DMS 273 treated with DMSO at 0.1 percent for 48 hours (cell line): Measurements from ENCODE around the gene VMA21.
A peak's percentile ranks its signal among the peaks of the same experiment; 100 is the strongest.

Experiments used
- DNase-seq: peaks from one replicate; lab custom pipeline; 2025; lab: John Stamatoyannopoulos, UW

VMA21 gene, protein sequence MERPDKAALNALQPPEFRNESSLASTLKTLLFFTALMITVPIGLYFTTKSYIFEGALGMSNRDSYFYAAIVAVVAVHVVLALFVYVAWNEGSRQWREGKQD

DNA sequence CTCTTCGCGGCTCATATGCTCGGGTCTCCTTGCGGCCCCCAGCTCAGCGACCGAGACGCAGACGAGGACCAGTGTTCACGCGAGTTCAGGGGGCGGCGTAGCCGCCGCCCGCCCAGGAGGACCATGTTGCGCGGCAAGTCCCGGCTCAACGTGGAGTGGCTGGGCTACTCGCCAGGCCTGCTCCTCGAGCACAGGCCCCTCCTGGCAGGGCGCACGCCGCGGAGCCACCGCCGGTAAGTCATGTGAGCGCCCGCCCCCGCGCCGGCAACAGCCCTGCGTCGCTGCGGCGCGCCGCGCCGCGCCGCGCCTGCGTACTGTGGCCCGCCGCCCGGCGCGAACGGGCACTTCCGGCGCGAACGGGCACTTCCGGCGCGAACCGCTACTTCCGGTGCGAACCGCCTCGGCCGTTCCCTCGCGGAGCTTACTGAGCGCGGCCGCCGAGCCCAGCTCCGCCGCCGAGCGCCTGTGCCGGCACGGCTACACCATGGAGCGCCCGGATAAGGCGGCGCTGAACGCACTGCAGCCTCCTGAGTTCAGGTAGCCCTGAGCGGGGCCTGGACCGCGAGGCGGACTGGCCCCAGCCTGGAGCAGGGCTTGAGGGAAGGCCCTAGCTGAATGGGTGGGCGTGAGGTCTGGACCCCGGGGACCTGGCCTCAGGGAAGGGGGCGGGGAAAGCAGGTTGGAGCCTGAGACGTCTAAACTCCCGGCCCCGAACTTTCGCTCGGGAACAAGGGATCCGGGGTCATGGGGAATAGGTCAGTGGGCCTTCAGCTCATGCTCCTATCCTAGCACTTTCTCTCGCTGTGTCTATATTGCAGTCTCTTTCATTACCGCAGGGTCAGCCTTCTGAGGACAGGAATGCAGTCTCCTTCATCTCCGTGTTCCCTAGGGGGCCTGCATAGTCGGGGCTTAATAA lies at the start of gene VMA21:
TSS of gene VMA21 (plus strand) at position 382 of the 916 bp plus-strand sequence. CDS start at position 485, 103 bp downstream.
- DNase-seq = peak; percentile 72

DNA sequence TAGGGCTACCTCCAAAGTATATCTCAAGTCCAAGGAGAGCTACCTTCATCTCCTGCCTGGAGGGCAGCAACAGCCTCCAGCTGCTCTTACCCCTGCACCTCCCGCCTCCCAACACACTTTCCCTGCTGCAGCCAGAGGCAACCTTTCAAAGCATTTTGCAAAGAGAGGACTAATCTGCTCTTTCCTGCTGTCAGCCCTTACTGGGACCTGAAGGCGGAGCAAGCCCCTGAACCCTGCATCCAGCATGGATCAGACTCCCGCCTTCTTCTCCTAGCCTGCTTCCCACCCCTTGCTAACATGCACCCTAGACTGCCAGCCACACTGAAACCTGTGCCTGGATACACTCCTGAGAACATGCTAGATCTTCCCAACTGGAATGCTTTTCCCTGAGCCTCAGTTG lies 37.7 kb upstream of the VMA21 start:
- DNase-seq = no peak

DNA sequence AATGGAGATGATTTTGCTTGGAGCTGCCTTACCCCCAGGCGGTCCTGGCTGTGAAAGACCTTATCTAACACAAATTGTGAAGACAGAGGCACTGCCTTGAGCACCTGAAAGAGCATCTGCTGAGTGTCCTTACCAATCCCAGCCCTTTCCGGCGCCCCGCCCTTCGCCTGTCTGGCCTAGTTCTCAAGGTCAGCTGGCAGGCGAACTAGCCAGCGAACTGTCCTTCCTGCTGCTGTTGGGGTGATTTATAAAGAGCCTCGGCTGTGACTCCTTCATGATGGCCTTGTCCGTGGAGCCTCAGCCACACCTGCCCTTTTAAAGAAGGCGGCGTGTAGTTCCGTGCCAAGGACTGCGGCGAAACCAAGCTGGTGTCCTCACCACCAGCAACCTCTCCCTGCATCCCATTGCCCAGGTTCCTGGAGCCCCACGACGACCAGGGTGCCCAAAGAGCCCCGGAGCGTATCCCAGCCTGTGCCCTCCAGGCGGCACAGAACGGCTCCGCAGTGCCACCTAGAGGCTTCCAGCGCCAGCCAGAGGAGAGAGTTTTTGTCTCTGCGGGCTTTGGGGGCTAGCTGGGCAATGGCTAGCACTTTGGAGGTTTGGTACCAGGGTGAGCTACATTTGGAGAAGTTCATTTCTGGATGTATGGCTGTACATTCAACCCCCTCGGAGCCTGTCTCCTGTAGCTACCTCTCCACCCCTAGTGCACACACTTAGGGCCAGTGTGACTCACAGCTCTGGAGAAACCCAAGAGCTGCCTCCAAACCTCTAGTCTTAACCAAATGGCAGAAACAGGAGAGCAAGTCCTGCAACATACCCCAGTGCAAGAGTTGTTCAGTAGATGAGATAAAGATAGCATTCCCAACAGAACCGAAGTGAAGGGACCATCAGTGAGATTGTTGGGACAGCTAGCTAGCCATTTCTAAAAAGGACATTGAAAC lies 36.8 kb upstream of the VMA21 start:
- no peak for DNase-seq

DNA sequence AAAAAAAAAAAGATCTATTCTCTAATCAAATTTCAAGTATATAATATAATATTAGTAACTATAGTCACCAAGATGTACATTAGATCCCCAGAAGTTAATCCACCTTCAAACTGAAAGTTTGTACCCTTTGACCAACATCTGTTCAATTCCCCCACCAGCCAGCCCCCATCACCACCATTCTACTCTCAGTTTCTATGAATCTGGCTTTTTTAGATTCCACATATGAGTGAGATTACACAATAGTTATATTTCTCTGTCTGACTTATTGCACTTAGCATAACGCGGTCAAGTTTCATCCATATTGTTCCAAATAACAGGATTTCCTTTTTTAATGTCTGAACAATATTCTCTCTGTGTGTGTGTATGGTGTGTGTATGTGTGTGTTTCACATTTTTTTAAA lies 33.7 kb upstream of the VMA21 start:
- no peak for DNase-seq

DNA sequence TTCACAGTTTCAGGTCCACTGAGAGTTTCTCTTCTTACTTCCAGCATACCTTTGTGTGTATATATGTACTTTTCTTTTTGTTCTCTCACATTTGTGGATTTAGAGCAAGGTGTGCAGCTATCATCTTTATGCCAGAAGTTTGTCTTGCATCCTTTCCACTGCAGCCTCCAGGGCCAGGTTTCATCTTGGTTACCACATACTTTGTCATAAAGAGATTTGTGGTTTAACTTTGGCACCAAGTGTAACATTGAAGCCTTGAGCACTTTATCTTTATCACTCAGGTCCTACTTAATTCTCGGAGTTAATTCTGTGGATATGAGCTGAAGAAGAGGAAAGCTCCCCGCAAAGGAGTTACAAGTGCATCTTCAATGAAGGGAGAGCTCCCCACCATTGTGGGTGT lies 31.4 kb upstream of the VMA21 start:
- DNase-seq = no peak

DNA sequence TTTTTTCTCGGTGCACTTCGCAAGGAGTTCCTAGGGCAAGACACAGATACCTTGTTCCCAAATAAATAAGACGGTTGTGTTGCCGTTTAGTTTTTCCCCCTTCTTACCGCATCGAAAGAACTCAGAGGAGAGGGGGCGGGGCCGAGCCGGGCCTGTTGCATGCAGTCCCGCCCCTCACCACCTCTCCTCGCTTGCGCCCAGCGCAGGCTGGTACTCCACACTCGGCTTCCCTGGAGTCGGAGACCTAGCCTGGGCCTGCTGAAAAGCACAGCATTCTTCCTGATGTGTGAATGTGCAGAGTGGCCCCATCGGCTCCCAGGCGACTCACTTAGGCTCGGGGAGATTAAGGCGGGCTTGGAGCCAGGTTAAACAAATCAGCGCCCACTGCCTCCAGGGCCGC lies 26.1 kb upstream of the VMA21 start:
- no peak for DNase-seq

DNA sequence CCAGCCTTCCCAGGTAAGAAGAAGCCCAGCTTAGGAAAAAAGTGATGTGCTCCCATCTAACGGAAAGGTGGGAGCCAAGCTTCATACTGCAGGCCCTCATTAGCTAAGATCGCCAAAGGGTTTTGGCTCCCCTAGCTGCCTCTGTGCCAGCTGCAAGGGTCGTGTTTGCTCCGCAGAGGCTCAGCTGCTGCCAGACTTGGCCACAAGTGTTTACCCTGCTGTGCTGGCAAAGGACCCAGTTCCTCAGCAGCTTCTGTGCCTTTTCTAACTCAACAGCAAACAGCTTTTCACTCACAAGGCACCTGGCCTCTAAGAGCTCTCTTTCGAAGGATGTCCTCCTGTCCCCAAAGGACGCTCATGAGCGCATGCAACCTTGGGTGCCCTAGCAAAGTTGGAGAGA lies 12.2 kb upstream of the VMA21 start:
- DNase-seq = peak; percentile 32

DNA sequence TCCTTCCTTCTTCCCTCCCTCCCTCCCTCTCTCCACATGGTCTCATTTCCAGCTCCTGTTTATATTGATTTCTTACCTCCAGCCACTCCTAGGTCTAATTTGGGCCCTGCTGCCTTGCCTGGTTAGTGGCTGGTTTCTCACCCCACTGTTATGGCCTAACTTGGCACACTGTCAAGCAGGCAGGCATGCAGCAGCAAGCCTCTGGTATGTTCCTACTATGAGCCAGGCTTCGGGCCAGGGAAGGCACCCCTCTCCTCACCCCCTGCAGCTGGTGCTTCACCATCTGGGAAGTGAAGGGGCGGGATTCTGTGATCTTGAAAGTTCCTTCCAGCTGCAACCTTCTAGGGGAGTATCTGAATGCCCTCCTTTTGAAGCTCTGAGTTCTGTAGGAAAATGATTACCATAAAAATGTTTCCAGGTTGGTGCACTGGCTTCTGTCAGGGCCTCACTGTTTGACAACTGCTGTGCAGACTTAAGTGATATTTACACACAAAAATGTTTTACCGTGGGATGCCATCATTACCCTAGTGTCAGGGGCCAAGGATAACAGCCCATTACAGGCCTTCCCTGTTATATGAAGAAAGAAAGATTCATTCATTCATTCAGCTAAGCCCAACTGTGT lies 10.1 kb upstream of the VMA21 start:
- DNase-seq = no peak

DNA sequence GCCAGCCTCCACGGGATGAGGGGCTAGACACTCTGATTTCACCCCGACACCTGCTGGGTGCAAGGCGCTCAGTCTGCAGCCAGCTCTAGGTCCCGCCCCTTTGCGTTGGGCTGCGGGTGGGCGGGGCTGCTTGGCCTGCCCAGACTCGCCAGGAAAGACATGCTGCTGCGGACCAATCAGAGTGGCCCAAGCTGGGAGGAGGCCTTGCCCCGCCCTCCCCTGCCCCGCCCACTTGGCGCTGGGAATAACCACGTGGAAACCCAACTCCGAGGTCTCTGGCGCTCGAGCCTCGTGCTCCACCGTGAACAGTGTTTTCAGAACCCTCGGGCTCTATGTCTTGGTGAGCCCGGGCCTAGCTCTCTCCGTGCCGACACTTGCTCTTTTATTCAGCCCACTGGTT lies 5.3 kb upstream of the VMA21 start:
- no peak for DNase-seq

DNA sequence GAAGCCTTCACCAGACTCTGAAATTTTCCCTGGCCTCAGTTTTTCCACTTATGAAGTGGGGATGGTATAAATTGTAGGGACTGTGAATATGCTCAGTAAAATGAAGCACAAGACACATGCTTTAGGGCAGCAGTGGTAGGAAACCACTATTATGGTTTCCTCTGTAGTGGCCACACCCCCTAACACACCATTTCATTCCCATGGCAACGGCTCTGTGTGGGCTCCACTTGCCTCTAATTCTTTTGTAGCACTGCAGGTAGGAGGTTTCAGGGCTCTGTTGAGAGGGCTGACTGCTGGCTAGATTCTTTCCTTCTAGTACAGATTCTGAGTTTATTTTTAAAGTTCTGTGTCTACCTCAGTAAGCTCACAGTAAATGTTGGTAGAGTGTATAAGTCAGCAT lies 3.5 kb upstream of the VMA21 start:
- no peak for DNase-seq

DNA sequence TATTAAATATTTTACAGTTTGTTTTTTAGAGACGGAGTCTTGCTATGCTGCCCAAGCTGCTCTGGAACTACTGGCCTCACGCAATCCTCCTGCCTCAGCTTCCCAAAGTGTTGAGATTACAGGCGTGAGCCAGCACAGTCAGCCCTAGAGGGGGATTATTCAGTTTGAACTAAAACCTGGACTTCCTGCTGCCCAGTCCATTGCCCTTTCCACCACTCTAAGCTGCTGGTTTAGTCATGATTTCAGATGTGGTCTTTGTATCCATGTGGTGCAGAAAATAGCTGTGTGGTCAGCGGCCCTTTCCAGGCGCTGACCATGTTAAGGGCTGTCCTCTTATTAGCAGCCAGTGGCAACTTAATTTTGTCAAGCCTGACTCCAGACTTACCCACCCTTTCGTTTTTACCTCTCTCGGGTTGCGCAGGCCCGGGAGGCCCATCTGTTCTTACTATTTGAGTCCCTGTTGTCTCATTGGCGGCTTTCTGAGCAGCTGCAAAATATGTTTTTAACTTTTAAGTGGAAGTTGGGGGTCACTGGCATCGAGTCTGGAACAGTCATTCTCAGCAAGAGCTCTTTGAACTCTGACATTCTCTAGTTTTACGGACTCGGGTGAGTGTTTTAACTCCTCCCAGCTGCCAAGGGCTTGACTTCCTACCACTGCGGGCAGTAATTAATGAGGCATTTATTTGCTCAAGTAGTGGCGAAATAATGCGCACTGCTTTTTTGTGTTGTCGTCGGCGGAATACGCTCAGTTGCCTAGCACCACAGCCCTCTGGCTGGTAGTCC lies 773 bp upstream of the VMA21 start:
- DNase-seq = peak; percentile 57

DNA sequence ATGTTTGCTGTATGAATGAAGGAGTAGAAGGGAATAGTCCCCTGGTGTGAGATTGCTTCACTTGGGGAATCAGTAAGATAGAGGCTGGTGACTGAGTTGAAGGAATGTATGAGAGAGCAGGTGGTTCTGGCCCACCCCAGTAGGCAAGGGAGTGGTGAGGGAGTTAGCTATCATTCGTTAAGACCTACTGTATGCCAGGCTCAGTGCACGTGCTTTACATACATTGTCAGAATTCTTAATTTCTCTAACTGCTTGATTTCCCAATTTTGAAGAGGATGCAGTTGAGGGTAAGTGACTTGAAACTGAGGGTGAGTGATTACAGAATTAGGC lies 700 bp downstream of the VMA21 start:
- no peak for DNase-seq

DNA sequence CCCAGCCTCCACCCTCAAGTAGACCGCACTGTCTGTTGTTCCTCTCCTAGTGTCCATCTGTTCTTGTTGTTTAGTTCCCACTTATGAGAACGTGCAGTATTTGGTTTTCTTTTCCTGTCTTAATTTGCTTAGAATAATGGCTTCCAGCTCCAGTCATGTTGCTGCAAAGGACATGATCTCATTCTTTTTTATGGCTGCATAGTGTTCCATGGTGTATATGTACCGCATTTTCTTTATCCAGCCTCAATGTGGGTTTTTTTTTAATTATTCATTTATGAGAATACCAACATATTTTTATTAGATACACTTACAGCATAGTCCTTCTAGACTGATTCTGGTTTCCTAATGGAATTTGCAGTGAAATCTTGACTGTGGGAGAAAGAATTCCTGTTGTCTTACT lies 1.3 kb downstream of the VMA21 start:
- DNase-seq = no peak

DNA sequence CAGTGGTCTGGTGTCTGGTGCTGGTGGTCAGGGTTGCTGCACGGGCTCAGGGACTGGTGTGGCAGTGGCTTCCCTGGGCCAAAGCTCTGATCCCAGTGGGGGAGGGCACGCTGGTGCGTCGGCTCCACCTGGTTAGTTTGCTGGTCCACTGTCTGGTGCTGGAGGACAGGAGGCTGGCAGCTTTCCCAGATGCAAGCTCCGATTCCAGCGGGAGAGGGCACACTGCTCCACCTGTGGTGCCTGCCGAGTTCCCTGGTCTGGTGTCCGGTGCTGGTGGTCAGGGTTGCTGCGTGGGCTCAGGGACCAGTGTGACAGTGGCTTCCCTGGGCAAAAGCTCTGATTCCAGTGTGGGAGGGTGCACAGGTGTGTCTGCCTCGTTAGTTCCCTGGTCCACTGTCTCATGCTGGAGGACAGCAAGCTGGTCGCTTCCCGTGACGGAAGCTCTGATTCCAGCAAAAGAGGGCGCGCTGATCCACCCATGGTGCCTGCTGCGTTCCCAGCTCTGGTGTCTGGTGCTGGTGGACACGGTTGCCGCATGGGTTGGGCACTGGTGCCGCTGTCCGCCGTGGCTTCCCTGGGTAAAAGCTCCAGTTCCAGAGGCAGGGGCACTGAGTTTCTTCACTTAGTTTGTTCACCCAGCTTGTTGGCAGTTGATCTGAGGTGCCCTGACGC lies 5.8 kb downstream of the VMA21 start:
- DNase-seq = no peak

DNA sequence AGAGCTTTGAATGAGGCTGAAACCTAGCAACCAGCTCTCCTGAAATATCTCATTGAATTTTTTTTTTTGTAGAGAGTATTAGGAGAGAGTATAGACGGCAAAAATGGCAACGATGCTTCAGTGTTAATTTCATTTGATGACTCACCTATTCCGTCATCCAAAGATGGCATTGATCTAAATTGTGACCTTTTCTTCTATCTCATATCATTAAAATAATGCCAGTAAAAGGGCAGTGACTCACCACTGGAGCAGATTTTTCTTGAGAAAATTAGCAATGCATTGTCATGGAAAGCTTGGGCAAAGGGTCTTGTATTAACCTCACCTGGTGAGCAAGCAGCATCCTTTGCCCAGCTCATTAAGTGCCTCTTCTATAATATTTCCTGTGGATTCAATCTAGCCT lies 19.6 kb downstream of the VMA21 start:
- no peak for DNase-seq

DNA sequence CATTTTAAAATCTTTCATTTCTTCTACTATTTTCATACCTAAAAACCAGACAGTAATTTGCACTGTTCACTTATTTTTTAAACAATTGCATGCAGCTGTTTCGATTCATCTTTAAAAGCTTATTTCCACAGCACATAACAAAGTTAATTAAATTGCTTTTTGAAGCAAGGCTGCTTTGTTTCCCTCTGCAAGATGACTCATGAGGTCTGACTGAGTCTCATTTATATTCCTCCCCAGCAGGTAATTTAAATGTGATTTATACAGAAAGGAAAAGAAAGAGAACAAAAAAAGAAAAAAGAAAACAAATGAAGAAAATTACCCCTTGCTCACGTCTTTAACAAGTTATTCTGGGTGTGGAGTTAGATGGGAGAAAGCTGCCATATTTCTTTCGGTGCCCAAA lies 22.8 kb downstream of the VMA21 start:
- DNase-seq = no peak

DNA sequence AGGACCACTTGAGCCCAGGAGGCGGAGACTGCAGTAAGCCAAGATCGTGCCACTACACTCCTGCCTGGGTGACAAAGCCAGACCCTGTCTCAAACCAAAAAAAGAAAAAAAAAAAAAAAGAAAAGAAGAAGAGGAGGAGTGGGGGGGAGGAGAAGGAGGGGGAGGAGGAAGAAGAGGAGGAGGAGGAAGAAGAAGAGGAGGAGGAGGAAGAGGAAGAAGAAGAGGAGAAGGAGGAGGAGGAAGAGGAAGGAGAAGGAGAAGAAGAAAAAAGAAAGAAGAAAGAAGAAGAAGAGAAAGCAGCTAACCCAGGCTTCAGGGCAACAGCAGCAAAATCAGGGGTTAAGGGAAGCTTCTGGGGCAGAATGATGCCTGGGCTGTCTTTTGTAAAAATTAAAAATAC lies 27.5 kb downstream of the VMA21 start:
- no peak for DNase-seq

DNA sequence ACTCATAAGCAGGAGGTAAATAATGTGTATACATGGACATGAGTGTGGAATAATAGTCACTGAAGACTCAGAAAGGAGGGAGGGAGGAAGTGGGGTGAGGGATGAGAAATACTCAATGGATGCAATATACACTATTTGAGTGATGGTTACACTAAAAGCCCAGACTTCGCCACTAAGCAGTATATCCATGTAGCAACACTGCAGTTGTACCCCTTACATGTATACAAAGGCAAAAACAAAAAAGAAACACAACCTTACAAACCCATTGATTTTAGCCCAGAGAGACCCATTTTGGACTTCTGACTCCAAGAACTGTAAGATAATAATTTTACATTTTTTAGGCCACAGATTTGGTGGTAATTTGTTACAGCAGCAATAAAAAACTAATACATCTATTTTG lies 51.5 kb downstream of the VMA21 start:
- DNase-seq = no peak

DNA sequence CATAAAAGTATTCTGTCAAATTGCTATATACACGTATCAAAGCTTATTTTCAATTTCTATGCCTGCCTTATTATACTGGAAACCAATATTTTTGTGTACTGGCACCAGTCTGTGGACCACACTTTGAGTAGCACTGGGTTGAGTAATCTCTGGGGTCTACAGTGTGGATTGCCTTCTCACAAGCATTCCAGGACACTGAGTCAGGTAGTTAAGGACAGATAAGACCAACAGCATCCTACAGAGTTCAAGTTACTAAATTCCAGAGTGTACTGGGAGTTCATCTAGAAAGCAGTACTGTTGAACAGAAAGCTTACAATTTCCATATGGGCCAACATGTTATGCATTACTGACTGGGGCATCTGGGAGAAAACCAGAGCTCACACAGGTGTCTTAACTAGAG lies 61.8 kb downstream of the VMA21 start:
- DNase-seq = no peak
